Measurements from ENCODE around the gene HSPB3. TPM values are rescaled to one million over a fixed set of nuclear protein-coding genes. Genes with fewer than 3 reads are reported as not detected.
"Not testable (repeated sequence)": the region's sequence is repeated elsewhere in the genome, so short reads cannot be mapped to it uniquely, and the experiment has no call there.

The HSPB3 gene
- total RNA-seq, 1 donor from 2014 or later, result not detected

- DNase-seq (ENCODE audit: low read depth in 2 of 2), result no peak
Measured at GRCh38 chr5:54457094-54457862, 1.8 kb downstream of the HSPB3 start.

GRCh38 chr5:54458221-54458620 lies 2.7 kb downstream of the HSPB3 start:
- no peak for DNase-seq (ENCODE audit: low read depth in 2 of 2)

- DNase-seq (ENCODE audit: low read depth in 2 of 2), result no peak
Measured at GRCh38 chr5:54460181-54460919, 4.9 kb downstream of the HSPB3 start.

- no peak for DNase-seq (ENCODE audit: low read depth in 2 of 2)
Measured at GRCh38 chr5:54462281-54462680, 6.8 kb downstream of the HSPB3 start.

- no peak for DNase-seq (ENCODE audit: low read depth in 2 of 2)
Measured at GRCh38 chr5:54463713-54464112, 8.2 kb downstream of the HSPB3 start.

- DNase-seq (ENCODE audit: low read depth in 2 of 2), result no peak
Measured at GRCh38 chr5:54469622-54470021, 14.1 kb downstream of the HSPB3 start.

- DNase-seq (ENCODE audit: low read depth in 2 of 2), result no peak
Measured at GRCh38 chr5:54470128-54470527, 14.6 kb downstream of the HSPB3 start.

- DNase-seq (ENCODE audit: low read depth in 2 of 2), result no peak
Measured at GRCh38 chr5:54470677-54471076, 15.2 kb downstream of the HSPB3 start.

GRCh38 chr5:54471398-54471797 lies 15.9 kb downstream of the HSPB3 start:
- DNase-seq (ENCODE audit: low read depth in 2 of 2), result no peak

GRCh38 chr5:54476682-54477081 lies 21.2 kb downstream of the HSPB3 start:
- no peak for DNase-seq (ENCODE audit: low read depth in 2 of 2)

GRCh38 chr5:54477941-54478478 lies 22.5 kb downstream of the HSPB3 start:
- no peak for DNase-seq (ENCODE audit: low read depth in 2 of 2)

GRCh38 chr5:54480296-54480695 lies 24.8 kb downstream of the HSPB3 start:
- no peak for DNase-seq (ENCODE audit: low read depth in 2 of 2)

- DNase-seq (ENCODE audit: low read depth in 2 of 2), result no peak
Measured at GRCh38 chr5:54484219-54484894, 28.9 kb downstream of the HSPB3 start.

GRCh38 chr5:54485659-54486058 lies 30.2 kb downstream of the HSPB3 start:
- not testable (repeated sequence) for DNase-seq (ENCODE audit: low read depth in 2 of 2)

GRCh38 chr5:54489648-54489979 lies 34.1 kb downstream of the HSPB3 start:
- not testable (repeated sequence) for DNase-seq (ENCODE audit: low read depth in 2 of 2)

GRCh38 chr5:54491326-54491725 lies 35.8 kb downstream of the HSPB3 start:
- no peak for DNase-seq (ENCODE audit: low read depth in 2 of 2)

- no peak for DNase-seq (ENCODE audit: low read depth in 2 of 2)
Measured at GRCh38 chr5:54492178-54492577, 36.7 kb downstream of the HSPB3 start.

- no peak for DNase-seq (ENCODE audit: low read depth in 2 of 2)
Measured at GRCh38 chr5:54495027-54495426, 39.5 kb downstream of the HSPB3 start.
